HL-60 (cell line): ENCODE results near the gene GLRX2.

Experiments used
- GABPA ChIP-seq: IDR thresholded peaks from 2 replicates; pipeline ENCODE4 v1.6.1; 2012; ENCODE audit warnings: low read depth
- POLR2AphosphoS5 ChIP-seq: IDR thresholded peaks from 2 replicates; pipeline ENCODE4 v1.6.1; 2012; ENCODE audit warnings: low read depth
- TF ChIP-seq, protein P1 (sequence below): IDR thresholded peaks from one replicate; pipeline ENCODE4 v1.5.1; 2011; ENCODE audit warnings: low read length, control low read depth, inconsistent platforms; ENCODE audit not compliant: insufficient read depth

DNA sequence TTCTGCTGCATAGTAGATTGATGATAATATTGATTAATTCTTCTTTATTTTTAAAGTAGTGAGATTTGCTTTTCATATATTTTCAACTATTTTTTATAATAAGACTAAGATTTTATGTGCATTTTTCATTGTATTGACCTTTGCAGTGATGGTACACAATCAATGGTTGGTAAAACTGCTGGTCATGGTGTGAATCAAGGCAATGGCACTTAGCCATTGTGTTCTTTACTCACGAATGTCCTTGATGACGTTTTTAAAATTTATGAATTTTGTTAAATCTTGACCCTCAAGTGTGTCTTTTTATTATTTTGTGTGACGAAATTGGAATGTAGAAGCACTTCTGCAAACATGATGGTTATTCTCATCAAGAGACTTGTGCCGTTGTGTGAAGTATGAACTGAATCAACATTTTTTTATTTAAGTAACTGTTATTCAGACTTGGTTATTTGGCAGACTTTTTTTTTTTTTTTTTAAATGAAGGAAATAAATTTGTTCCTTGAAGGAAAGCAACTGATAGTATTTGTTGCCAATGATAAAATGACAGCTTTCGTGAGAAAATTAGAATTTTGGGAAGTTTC, 39.2 kb upstream of the GLRX2 start:
- TF ChIP-seq, protein P1, sequence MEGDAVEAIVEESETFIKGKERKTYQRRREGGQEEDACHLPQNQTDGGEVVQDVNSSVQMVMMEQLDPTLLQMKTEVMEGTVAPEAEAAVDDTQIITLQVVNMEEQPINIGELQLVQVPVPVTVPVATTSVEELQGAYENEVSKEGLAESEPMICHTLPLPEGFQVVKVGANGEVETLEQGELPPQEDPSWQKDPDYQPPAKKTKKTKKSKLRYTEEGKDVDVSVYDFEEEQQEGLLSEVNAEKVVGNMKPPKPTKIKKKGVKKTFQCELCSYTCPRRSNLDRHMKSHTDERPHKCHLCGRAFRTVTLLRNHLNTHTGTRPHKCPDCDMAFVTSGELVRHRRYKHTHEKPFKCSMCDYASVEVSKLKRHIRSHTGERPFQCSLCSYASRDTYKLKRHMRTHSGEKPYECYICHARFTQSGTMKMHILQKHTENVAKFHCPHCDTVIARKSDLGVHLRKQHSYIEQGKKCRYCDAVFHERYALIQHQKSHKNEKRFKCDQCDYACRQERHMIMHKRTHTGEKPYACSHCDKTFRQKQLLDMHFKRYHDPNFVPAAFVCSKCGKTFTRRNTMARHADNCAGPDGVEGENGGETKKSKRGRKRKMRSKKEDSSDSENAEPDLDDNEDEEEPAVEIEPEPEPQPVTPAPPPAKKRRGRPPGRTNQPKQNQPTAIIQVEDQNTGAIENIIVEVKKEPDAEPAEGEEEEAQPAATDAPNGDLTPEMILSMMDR = no peak
- no peak for TF ChIP-seq GABPA
- TF ChIP-seq POLR2AphosphoS5 = no peak
